Measurements from ENCODE around the gene RAP1GAP. TPM values are rescaled to one million over a fixed set of nuclear protein-coding genes. Genes with fewer than 3 reads are reported as not detected.

Gene RAP1GAP
- total RNA-seq, 4 donors from 2014 or later: 1.9 to 6.8 (median 5.0) TPM

DNA sequence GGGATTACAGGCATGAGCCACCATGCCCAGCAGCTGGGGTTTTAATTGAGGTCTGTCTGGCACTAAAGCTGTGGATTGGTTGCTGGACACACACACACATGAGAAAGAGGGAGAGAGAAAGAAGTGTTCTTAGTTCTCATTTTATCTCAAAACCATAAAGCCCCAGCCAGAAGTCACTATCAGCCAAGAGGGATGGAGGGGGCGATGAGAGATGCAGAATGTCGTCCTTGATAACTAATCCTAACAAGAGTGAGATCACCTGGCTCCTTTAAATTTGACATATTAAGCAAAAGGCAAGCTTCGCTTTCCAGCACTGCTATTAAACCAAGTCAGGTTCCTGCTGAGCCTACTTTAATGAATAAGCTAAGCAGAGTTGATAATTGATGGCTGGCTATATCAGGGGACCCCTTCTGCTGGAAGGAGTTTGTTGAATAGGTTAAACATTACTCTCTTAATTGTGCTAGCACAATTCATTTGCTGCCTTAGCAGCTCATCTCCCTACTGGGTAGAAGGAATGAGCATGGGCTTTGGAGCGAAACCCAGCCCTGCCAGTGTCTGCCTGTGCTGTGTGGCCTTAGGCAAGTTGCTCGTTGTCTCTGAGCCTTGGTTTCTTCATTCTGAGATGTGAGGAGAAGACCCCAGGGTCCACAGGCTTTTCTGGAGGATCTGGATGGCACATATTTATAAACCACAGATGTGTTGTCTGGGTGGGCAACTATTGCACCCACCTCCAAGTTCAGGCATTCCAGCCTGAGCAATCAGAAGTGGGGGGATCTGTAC, 109.2 kb downstream of the RAP1GAP start:
- Histone ChIP-seq H3K9me3 (no peaks in the 10 kb centered on the region), H3K27ac (no peak overlapping the region), H3K36me3 (no peaks in the 10 kb centered on the region), H3K4me3 (no peak overlapping the region), H3K4me1 (peaks cover 0 to 11% (median 0%) of the 10 kb centered on the region in 3 donors), H3K27me3 (peaks cover 0 to 65% (median 0%) of the 10 kb centered on the region in 4 donors)
- TF ChIP-seq POLR2A (IDR thresholded peaks at IDR 0.05): no peak
- TF ChIP-seq, protein P1, sequence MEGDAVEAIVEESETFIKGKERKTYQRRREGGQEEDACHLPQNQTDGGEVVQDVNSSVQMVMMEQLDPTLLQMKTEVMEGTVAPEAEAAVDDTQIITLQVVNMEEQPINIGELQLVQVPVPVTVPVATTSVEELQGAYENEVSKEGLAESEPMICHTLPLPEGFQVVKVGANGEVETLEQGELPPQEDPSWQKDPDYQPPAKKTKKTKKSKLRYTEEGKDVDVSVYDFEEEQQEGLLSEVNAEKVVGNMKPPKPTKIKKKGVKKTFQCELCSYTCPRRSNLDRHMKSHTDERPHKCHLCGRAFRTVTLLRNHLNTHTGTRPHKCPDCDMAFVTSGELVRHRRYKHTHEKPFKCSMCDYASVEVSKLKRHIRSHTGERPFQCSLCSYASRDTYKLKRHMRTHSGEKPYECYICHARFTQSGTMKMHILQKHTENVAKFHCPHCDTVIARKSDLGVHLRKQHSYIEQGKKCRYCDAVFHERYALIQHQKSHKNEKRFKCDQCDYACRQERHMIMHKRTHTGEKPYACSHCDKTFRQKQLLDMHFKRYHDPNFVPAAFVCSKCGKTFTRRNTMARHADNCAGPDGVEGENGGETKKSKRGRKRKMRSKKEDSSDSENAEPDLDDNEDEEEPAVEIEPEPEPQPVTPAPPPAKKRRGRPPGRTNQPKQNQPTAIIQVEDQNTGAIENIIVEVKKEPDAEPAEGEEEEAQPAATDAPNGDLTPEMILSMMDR (IDR thresholded peaks at IDR 0.05): no peak
- intact Hi-C loops (cut with DNase I): no loop called here
- no peak for DNase-seq
- 71 to 73% methylated on average over 3 to 5 of the region's 5 CpGs for WGBS, 2 donors

DNA sequence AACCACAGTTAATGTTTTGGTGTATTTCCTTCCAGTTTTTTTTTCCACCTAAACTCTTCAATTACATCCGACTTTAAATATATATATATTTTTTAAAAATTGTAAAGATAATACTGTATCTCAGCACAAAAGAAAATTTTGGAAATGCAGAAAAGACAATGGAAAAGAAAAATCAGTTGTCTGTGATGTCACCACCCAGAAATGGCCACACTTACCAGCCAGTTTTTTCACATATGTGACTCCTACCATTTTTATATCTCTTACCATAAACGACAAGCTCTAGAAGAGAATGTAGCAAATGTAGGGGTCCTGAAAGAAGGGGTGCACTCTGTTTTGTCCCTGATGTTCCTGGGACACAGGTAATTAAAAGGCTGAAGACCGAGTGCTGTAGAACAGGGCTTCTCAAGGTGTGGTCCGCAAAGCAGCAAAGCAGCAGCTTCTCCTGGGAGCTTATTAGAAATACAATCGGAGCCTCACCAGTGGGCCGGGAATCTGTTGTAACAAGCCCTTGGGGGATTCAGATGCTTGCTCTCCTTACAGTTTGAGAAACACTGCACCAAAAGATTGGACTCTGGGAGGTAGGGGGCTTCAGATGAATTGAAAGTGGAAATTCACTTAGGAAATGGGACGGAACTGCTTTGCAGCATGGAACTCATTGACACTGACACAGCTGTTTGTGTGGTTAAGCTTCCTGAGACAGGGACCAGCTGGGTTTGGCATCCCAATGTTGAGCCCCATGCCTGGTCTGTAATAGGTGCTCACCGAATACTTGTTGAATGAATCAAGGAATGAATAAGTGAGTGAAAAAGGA, 115.8 kb downstream of the RAP1GAP start:
- H3K27ac ChIP-seq: no peak overlapping the region
- H3K4me1 ChIP-seq: no peaks in the 10 kb centered on the region
- peaks cover 0 to 67% (median 0%) of the 10 kb centered on the region in 4 donors for H3K27me3 ChIP-seq
- no peak for DNase-seq
- no peaks in the 10 kb centered on the region for H3K9me3 ChIP-seq
- 48 to 50% methylated on average over 5 to 8 of the region's 8 CpGs for WGBS, 2 donors
- intact Hi-C loops (cut with DNase I): no loop called here
- H3K4me3 ChIP-seq: no peak overlapping the region
- no peaks in the 10 kb centered on the region for H3K36me3 ChIP-seq
- no peak for TF ChIP-seq POLR2A (IDR thresholded peaks at IDR 0.05)
- TF ChIP-seq, protein P1 (IDR thresholded peaks at IDR 0.05): no peak

DNA sequence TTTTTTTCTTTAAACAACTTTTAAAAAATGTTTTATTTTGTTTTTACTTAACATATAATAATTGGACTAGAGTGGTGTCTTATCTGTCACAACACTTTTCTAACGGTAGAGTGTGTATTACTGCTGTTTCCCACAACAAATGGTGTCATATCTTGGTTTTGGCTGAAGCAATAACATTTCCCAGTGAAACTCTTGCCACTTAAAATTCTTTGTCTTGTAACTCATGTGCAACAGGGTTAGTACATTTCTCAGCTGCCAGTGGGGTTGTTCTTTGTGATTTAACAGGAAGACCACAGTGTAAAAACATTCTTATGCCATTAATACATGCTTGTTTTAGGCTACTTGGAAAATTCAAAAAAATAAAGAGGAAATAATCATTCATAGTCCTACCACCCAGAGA, 116.4 kb downstream of the RAP1GAP start:
- DNase-seq: no peak
- Histone ChIP-seq H3K36me3 (no peaks in the 10 kb centered on the region), H3K27ac (no peak overlapping the region)

DNA sequence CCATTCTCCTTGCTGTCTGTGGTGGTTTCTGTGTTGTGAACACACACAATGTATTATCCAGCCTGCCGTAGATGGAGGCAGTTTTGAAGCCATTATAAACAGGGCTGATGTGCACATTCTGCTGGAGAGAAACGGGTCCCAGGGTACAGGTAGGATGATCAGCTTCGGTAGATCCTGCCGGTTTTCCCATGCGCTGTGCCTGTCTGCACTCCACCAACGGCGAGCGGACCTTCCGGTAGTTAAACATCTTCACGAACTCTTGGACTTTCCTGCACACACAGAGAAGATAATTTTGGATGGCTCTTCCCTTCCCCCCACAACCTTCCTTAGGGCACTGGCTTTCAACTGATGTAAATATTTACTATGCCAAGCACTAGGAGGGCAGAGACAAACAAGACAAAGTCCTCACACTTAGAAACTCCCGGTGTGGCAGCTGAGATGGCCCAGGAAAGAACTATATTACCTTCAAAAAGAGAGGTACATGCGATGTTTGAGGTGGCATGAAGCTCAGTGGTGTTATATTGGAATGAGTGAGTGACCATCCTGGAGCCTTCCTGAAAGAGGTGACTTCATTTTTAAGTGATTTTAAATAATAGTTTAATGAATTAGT, 118.2 kb downstream of the RAP1GAP start:
- Histone ChIP-seq H3K4me1 (no peaks in the 10 kb centered on the region), H3K36me3 (no peaks in the 10 kb centered on the region), H3K9me3 (no peaks in the 10 kb centered on the region), H3K4me3 (no peak overlapping the region), H3K27ac (no peak overlapping the region), H3K27me3 (peaks cover 0 to 52% (median 0%) of the 10 kb centered on the region in 4 donors)
- intact Hi-C loops (cut with DNase I): no loop called here
- no peak for DNase-seq
- no peak for TF ChIP-seq POLR2A (IDR thresholded peaks at IDR 0.05)
- TF ChIP-seq, protein P1 (IDR thresholded peaks at IDR 0.05): no peak
- WGBS, 2 donors: 79 to 83% methylated on average over 11 to 12 of the region's 12 CpGs

More for the DNA sequence above, 116.4 kb downstream of the RAP1GAP start:
- H3K9me3 ChIP-seq: no peaks in the 10 kb centered on the region
- TF ChIP-seq, protein P1 (IDR thresholded peaks at IDR 0.05): no peak
- TF ChIP-seq POLR2A (IDR thresholded peaks at IDR 0.05): no peak
- no peaks in the 10 kb centered on the region for H3K4me1 ChIP-seq
- no peak overlapping the region for H3K4me3 ChIP-seq
- intact Hi-C loops (cut with DNase I): no loop called here
- 38 to 58% methylated on average over 1 of the region's 1 CpG for WGBS, 2 donors
- H3K27me3 ChIP-seq: peaks cover 0 to 67% (median 0%) of the 10 kb centered on the region in 4 donors
